PFSK-1 (cell line): ENCODE measurements around the gene ASIC3.

Experiments used
- FOXP2 ChIP-seq: optimal IDR thresholded peaks from 2 replicates; pipeline ENCODE3; 2011; ENCODE audit warnings: borderline replicate concordance, control low read depth, inconsistent platforms; ENCODE audit not compliant: insufficient read depth; ENCODE audit errors: extremely low read length, extremely low read depth
- POLR2AphosphoS5 ChIP-seq: IDR thresholded peaks from 2 replicates; pipeline ENCODE4 v1.6.1; 2012; ENCODE audit warnings: low read depth, mild to moderate bottlenecking, control low read depth, low read length, moderate library complexity
- REST ChIP-seq, 2 experiments: IDR thresholded peaks; 2 replicates each; pipeline versions ENCODE4 v1.6.1 to v1.8.0; 2011 to 2012; ENCODE audit warnings: low read depth in 2 of 2, low read length in 2 of 2, control low read depth in 1 of 2, inconsistent platforms in 1 of 2, mild to moderate bottlenecking in 1 of 2, moderate library complexity in 1 of 2; ENCODE audit not compliant: insufficient read depth in 1 of 2
- SIN3A ChIP-seq: IDR thresholded peaks from 2 replicates; pipeline ENCODE4 v1.6.1; 2012; ENCODE audit warnings: mild to moderate bottlenecking, low read length, moderate library complexity, borderline replicate concordance; ENCODE audit not compliant: insufficient read depth
- TAF1 ChIP-seq: IDR thresholded peaks from 2 replicates; pipeline ENCODE4 v1.6.1; 2012; ENCODE audit warnings: low read length, control low read depth, borderline replicate concordance; ENCODE audit not compliant: insufficient read depth

ASIC3 gene

GRCh38 chr7:151091003-151091402, 42.7 kb downstream of the ASIC3 start:
- TF ChIP-seq SIN3A = no peak
- no peak for TF ChIP-seq TAF1
- TF ChIP-seq REST (IDR thresholded peaks at IDR 0.05; ENCODE audit: insufficient read depth in 1 of 2, low read depth in 2 of 2, low read length in 2 of 2) = no peak
- TF ChIP-seq FOXP2 = no peak
- TF ChIP-seq POLR2AphosphoS5 = no peak

- no peak for TF ChIP-seq SIN3A
- no peak for TF ChIP-seq TAF1
- no peak for TF ChIP-seq REST (IDR thresholded peaks at IDR 0.05; ENCODE audit: insufficient read depth in 1 of 2, low read depth in 2 of 2, low read length in 2 of 2)
- TF ChIP-seq POLR2AphosphoS5 = no peak
- TF ChIP-seq FOXP2 = no peak
These were observed 43.1 kb downstream of the ASIC3 start for GRCh38 chr7:151091431-151091830.

- no peak for TF ChIP-seq SIN3A
- TF ChIP-seq FOXP2 = no peak
- TF ChIP-seq TAF1 = no peak
- no peak for TF ChIP-seq POLR2AphosphoS5
- no peak for TF ChIP-seq REST (IDR thresholded peaks at IDR 0.05; ENCODE audit: insufficient read depth in 1 of 2, low read depth in 2 of 2, low read length in 2 of 2)
These were observed 43.7 kb downstream of the ASIC3 start for GRCh38 chr7:151091988-151092387.

GRCh38 chr7:151093748-151094147, 45.4 kb downstream of the ASIC3 start:
- TF ChIP-seq SIN3A (no peak), POLR2AphosphoS5 (no peak), FOXP2 (no peak), REST (IDR thresholded peaks at IDR 0.05; ENCODE audit: insufficient read depth in 1 of 2, low read depth in 2 of 2, low read length in 2 of 2) (no peak), TAF1 (no peak)

GRCh38 chr7:151094675-151095074, 46.3 kb downstream of the ASIC3 start:
- TF ChIP-seq SIN3A (no peak), REST (IDR thresholded peaks at IDR 0.05; ENCODE audit: insufficient read depth in 1 of 2, low read depth in 2 of 2, low read length in 2 of 2) (no peak), FOXP2 (no peak), TAF1 (no peak), POLR2AphosphoS5 (no peak)
